Mesothelial cell of epicardium (in vitro differentiated cells): ENCODE data around the gene EFCAB8. TPM values are rescaled to one million over a fixed set of nuclear protein-coding genes. Genes with fewer than 3 reads are reported as not detected.
A peak's percentile ranks its signal among the peaks of the same experiment; 100 is the strongest.
"Not testable (repeated sequence)": the region's sequence is repeated elsewhere in the genome, so short reads cannot be mapped to it uniquely, and the experiment has no call there.

ENCODE experiments used
- DNase-seq, 2 experiments: peaks; one replicate each; pipeline ENCODE4 v3.0.0; 2021; ENCODE audit warnings: low spot score in 2 of 2; ENCODE audit not compliant: unreplicated experiment in 2 of 2
- H3K27ac Mint-ChIP-seq: 2 replicates; pipeline ENCODE4 v1.8.0; 2021; ENCODE audit warnings: mixed read lengths
- H3K27me3 Mint-ChIP-seq: 2 replicates; pipeline ENCODE4 v1.8.0; 2021; ENCODE audit warnings: low read depth, mixed read lengths
- H3K36me3 Mint-ChIP-seq: 2 replicates; pipeline ENCODE4 v1.8.0; 2021; ENCODE audit warnings: mixed read lengths
- H3K4me1 Mint-ChIP-seq: 2 replicates; pipeline ENCODE4 v1.8.0; 2021; ENCODE audit warnings: mixed read lengths
- H3K4me3 Mint-ChIP-seq: 2 replicates; pipeline ENCODE4 v1.8.0; 2021; ENCODE audit warnings: mild to moderate bottlenecking, moderate library complexity, mixed read lengths
- H3K9me3 Mint-ChIP-seq: 2 replicates; pipeline ENCODE4 v1.8.0; 2021; ENCODE audit warnings: mixed read lengths
- total RNA-seq: library from RNA; stranded (reverse); gene quantifications from 3 replicates; pipeline ENCODE4 v1.2.1, GENCODE V29; 2021
- TF ChIP-seq, protein P1 (sequence below): fragments of 200-600 bp; sonication (generic); IDR thresholded peaks from one replicate; pipeline ENCODE4 v1.5.0; 2021; ENCODE audit warnings: antibody characterized with exemption; ENCODE audit not compliant: unreplicated experiment

Gene EFCAB8
- total RNA-seq, 1 donor from 2014 or later, result 0.47 TPM

DNA sequence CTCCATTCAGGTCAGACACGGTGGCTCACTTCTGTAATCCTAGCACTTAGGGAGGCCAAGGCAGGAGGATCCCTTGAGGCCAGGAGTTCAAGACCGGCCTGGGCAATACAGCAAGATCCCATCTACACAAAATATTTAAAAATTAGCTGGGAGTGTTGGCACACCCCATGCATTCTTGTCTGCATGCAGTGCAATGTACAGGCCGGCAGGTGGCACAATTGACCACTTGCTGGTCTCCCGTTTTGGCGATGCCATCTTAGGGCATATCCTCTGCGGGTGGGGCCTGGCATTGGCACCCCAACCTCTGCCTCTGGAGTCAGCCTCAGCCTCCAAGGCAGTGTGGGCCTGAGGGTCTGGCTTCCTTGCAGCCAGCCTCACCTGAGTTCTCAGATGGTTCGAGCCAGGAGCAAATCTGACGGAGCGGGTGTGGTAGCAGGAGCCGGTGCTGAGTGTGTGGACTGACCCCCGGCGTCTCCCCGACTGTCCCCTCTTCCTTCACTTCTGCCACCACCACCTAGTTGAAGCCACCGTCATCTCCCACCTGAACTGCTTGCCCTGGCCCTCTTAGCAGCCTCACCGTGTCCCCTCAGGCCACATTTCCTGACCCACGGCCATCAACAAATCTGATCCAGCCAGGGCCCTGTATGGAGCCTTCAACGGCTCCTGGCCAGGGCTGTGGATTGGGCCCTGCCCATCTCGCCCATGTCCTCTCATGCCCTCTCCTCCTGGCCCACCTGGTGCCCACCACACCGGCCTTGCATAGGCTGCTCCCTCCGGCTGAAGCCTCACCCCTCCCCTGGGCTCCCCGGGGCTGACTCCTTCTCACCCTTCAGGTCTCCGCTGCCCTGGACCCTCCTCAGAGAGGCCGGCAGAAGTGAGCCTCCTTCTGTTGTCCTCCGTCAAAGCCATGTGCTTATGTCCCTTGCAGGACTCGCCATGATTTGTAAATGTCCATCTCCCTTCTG is 44.0 kb downstream of the EFCAB8 start:
- no peak overlapping the region for H3K27ac Mint-ChIP-seq
- no peaks in the 10 kb centered on the region for H3K4me1 Mint-ChIP-seq
- DNase-seq, result peak in 1 of 2 experiments; percentile 50
- no peaks in the 10 kb centered on the region for H3K36me3 Mint-ChIP-seq
- no peaks in the 10 kb centered on the region for H3K9me3 Mint-ChIP-seq
- TF ChIP-seq, protein P1, sequence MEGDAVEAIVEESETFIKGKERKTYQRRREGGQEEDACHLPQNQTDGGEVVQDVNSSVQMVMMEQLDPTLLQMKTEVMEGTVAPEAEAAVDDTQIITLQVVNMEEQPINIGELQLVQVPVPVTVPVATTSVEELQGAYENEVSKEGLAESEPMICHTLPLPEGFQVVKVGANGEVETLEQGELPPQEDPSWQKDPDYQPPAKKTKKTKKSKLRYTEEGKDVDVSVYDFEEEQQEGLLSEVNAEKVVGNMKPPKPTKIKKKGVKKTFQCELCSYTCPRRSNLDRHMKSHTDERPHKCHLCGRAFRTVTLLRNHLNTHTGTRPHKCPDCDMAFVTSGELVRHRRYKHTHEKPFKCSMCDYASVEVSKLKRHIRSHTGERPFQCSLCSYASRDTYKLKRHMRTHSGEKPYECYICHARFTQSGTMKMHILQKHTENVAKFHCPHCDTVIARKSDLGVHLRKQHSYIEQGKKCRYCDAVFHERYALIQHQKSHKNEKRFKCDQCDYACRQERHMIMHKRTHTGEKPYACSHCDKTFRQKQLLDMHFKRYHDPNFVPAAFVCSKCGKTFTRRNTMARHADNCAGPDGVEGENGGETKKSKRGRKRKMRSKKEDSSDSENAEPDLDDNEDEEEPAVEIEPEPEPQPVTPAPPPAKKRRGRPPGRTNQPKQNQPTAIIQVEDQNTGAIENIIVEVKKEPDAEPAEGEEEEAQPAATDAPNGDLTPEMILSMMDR, result peak; percentile 90
- no peak overlapping the region for H3K4me3 Mint-ChIP-seq
- no peaks in the 10 kb centered on the region for H3K27me3 Mint-ChIP-seq

DNA sequence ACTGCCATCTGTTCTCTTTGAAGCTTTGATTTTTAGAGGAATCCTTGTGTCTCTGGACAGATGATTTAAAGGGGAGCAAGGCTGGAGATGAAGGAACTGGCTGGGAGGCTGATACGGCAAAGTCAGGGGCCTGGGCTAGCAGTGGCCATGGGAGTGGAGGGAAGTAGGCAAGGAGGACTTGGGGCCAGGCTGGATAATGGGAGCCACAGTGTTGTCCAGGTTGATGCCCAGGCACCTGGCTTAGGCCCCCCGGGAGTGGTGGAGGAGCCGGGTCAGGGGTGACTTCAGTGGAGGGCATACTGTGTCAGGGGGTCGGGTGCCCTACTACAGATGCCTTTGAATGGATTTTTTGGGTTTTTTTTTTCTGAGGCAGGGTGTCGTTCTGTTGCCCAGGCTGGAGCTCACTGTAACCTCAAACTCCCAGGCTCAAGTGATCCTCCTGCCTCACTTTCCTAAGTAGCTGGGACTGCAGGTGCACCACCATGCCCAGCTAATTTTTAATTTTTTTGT is 45.0 kb downstream of the EFCAB8 start:
- Mint-ChIP-seq H3K27ac (no peak overlapping the region), H3K9me3 (no peaks in the 10 kb centered on the region)
- TF ChIP-seq, protein P1, result no peak

GRCh38 chr20:32904678-32905077 is 46.0 kb downstream of the EFCAB8 start:
- H3K27ac Mint-ChIP-seq, H3K4me1 Mint-ChIP-seq, H3K27me3 Mint-ChIP-seq, H3K9me3 Mint-ChIP-seq, H3K36me3 Mint-ChIP-seq, DNase-seq, H3K4me3 Mint-ChIP-seq: not testable (repeated sequence)

More for the DNA sequence above, 45.0 kb downstream of the EFCAB8 start:
- Mint-ChIP-seq H3K4me3 (no peak overlapping the region), H3K27me3 (no peaks in the 10 kb centered on the region), H3K4me1 (no peaks in the 10 kb centered on the region), H3K36me3 (no peaks in the 10 kb centered on the region)
- DNase-seq, result no peak

GRCh38 chr20:32906200-32906599 is 47.5 kb downstream of the EFCAB8 start:
- no peaks in the 10 kb centered on the region for H3K9me3 Mint-ChIP-seq

GRCh38 chr20:32906871-32907495 is 48.3 kb downstream of the EFCAB8 start:
- Mint-ChIP-seq H3K36me3 (no peaks in the 10 kb centered on the region), H3K4me1 (no peaks in the 10 kb centered on the region), H3K27me3 (no peaks in the 10 kb centered on the region), H3K9me3 (no peaks in the 10 kb centered on the region), H3K4me3 (no peak overlapping the region), H3K27ac (no peak overlapping the region)
- TF ChIP-seq, protein P1, result no peak
- no peak for DNase-seq

More at GRCh38 chr20:32906200-32906599, 47.5 kb downstream of the EFCAB8 start:
- H3K4me3 Mint-ChIP-seq, result no peak overlapping the region
- H3K36me3 Mint-ChIP-seq, result no peaks in the 10 kb centered on the region
- TF ChIP-seq, protein P1, result no peak
- H3K4me1 Mint-ChIP-seq, result no peaks in the 10 kb centered on the region
- no peak for DNase-seq
- H3K27me3 Mint-ChIP-seq, result no peaks in the 10 kb centered on the region
- no peak overlapping the region for H3K27ac Mint-ChIP-seq

- Mint-ChIP-seq H3K9me3 (no peaks in the 10 kb centered on the region), H3K27ac (no peak overlapping the region), H3K4me1 (no peaks in the 10 kb centered on the region), H3K27me3 (no peaks in the 10 kb centered on the region), H3K4me3 (no peak overlapping the region), H3K36me3 (no peaks in the 10 kb centered on the region)
- TF ChIP-seq, protein P1, result no peak
- no peak for DNase-seq
Observed at GRCh38 chr20:32907886-32908285, 49.2 kb downstream of the EFCAB8 start.
